Upper lobe of left lung (tissue), 6 donors: ENCODE data around the gene DMRTA1. TPM values are rescaled to one million over a fixed set of nuclear protein-coding genes. Genes with fewer than 3 reads are reported as not detected.

Experiments used
- ATAC-seq, 2 donors: fragments of 200-7000 bp; cut with Tn5 transposase; one replicate each; pipeline ENCODE4 v1.9.1; 2022; ENCODE audit warnings: mild to moderate bottlenecking in 2 of 2, moderate library complexity in 2 of 2; ENCODE audit not compliant: low FRiP score in 2 of 2
- DNase-seq, 2 donors: peaks; one replicate each; pipeline ENCODE4 v3.0.0-alpha.2; 2019 to 2020
- H3K27ac ChIP-seq, 4 donors: fragments of 200-600 bp; sonication (generic); one replicate each; pipeline ENCODE4 v1.5.1; 2016 to 2019
- H3K27me3 ChIP-seq, 4 donors: fragments of 200-600 bp; sonication (generic); one replicate each; pipeline ENCODE4 v1.5.1; 2017 to 2019
- H3K36me3 ChIP-seq, 4 donors: fragments of 200-600 bp; sonication (generic); one replicate each; pipeline ENCODE4 v1.5.1; 2016 to 2019
- H3K4me1 ChIP-seq, 4 donors: fragments of 200-600 bp; sonication (generic); one replicate each; pipeline ENCODE4 v1.5.1; 2018 to 2019
- H3K4me3 ChIP-seq, 4 donors: fragments of 200-600 bp; sonication (generic); one replicate each; pipeline ENCODE4 v1.5.1; 2017 to 2019; ENCODE audit warnings: mild to moderate bottlenecking in 2 of 4, moderate library complexity in 1 of 4
- H3K9me3 ChIP-seq, 4 donors: fragments of 200-600 bp; sonication (generic); one replicate each; pipeline ENCODE4 v1.5.1; 2018 to 2019
- CTCF ChIP-seq, 6 experiments: fragments of 450-650 bp in 4 of 6; fragments of 200-600 bp in 2 of 6; sonication (generic) in 2 of 6; IDR thresholded peaks; one replicate each; pipeline ENCODE4 v1.5.1; 2016 to 2019; ENCODE audit warnings: antibody characterized with exemption in 6 of 6
- EP300 ChIP-seq, 4 donors: sonication (generic); formaldehyde crosslinking; IDR thresholded peaks; one replicate each; pipeline ENCODE4 v1.5.1; 2017; ENCODE audit warnings: antibody characterized with exemption in 4 of 4, control low read depth in 2 of 4
- POLR2A ChIP-seq, 4 donors: fragments of 450-650 bp; IDR thresholded peaks; one replicate each; pipeline ENCODE4 v1.5.1; 2016 to 2017; ENCODE audit warnings: antibody characterized with exemption in 4 of 4, mild to moderate bottlenecking in 2 of 4
- POLR2AphosphoS5 ChIP-seq, 2 donors: sonication (generic); formaldehyde crosslinking; IDR thresholded peaks; one replicate each; pipeline ENCODE4 v1.5.1; 2017; ENCODE audit warnings: antibody characterized with exemption in 2 of 2
- WGBS, 2 donors: methylation state at CpG; one replicate each; pipeline ENCODE4 v1.1.5; 2017 to 2018; 5-methylcytosine and 5-hydroxymethylcytosine counted together
- total RNA-seq, 6 donors: library from RNA; depleted of rRNA in 4 of 6; stranded (reverse); fragments of >200 nt in 4 of 6; gene quantifications; one replicate each; pipeline versions ENCODE4 v1.1.0 to v1.2.1, GENCODE V29; 2016 to 2021
- donor health status: DM: no; HTN: no; CAD: no; lungs with moderate emphysema.
- donor health status: DM: no; HTN: yes; CAD: no; lungs with severe emphysema.

Gene DMRTA1, protein sequence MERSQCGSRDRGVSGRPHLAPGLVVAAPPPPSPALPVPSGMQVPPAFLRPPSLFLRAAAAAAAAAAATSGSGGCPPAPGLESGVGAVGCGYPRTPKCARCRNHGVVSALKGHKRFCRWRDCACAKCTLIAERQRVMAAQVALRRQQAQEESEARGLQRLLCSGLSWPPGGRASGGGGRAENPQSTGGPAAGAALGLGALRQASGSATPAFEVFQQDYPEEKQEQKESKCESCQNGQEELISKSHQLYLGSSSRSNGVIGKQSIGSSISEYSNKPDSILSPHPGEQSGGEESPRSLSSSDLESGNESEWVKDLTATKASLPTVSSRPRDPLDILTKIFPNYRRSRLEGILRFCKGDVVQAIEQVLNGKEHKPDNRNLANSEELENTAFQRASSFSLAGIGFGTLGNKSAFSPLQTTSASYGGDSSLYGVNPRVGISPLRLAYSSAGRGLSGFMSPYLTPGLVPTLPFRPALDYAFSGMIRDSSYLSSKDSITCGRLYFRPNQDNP
- total RNA-seq, result 1 to 10 TPM; 1.3 to 5.7 (median 2.2) TPM

DNA sequence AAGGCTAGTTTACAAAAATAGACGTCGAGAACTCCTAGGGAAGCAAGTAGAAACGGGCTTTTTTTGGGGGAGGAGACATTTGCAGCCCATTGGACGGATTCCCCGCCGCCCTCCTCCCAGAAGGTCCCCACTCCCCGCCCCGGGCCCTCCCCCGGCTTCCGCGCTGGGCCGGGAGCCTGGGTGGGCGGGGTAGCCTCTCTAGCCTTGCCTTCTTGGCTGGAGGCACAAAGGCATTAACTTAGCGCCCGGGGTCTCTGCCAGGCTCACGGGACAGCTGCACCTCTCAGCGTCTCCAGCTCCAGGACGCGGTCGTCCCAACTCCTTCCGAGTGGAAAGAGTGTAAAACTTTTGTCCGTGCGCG, at the start of gene DMRTA1:
Gene DMRTA1, plus strand, starts transcription at position 236 of the 361 bp plus-strand sequence. CDS start 242 bp downstream, outside the sequence.
- DNase-seq (peak; percentile 87 to 94), ATAC-seq (peak; percentile 97 to 98)
- Histone ChIP-seq H3K27me3 (peaks cover 0 to 12% (median 4%) of the 10 kb centered on the region in 4 donors), H3K27ac (peak within 1 kb of the TSS; percentile 85 to 90 (median 88)), H3K4me1 (peaks cover 0 to 18% (median 0%) of the 10 kb centered on the region in 4 donors), H3K36me3 (no peaks in the 10 kb centered on the region), H3K9me3 (no peaks in the 10 kb centered on the region), H3K4me3 (peak within 1 kb of the TSS; percentile 43 to 75 (median 72))
- WGBS, 2 donors, result 0 to 4% methylated on average over 9 to 16 of the region's 24 CpGs
- peak in 1 of 2 donors; percentile 49 for TF ChIP-seq POLR2AphosphoS5 (IDR thresholded peaks at IDR 0.05)
- TF ChIP-seq EP300 (IDR thresholded peaks at IDR 0.05), result no peak
- peak in 1 of 4 donors; percentile 44 for TF ChIP-seq POLR2A (IDR thresholded peaks at IDR 0.05)
- no peak for TF ChIP-seq CTCF (IDR thresholded peaks at IDR 0.05)

GRCh38 chr9:22401671-22402070, 45.0 kb upstream of the DMRTA1 start:
- H3K9me3 ChIP-seq, result no peaks in the 10 kb centered on the region
- no peaks in the 10 kb centered on the region for H3K4me1 ChIP-seq
- no peaks in the 10 kb centered on the region for H3K27me3 ChIP-seq
- H3K36me3 ChIP-seq, result no peaks in the 10 kb centered on the region
- no peak for ATAC-seq
- 51 to 60% methylated on average over 2 of the region's 2 CpGs for WGBS, 2 donors
- TF ChIP-seq CTCF (IDR thresholded peaks at IDR 0.05), result no peak
- TF ChIP-seq POLR2AphosphoS5 (IDR thresholded peaks at IDR 0.05), result no peak
- TF ChIP-seq POLR2A (IDR thresholded peaks at IDR 0.05), result no peak
- TF ChIP-seq EP300 (IDR thresholded peaks at IDR 0.05), result no peak
- H3K4me3 ChIP-seq, result no peak overlapping the region
- no peak overlapping the region for H3K27ac ChIP-seq
- no peak for DNase-seq

DNA sequence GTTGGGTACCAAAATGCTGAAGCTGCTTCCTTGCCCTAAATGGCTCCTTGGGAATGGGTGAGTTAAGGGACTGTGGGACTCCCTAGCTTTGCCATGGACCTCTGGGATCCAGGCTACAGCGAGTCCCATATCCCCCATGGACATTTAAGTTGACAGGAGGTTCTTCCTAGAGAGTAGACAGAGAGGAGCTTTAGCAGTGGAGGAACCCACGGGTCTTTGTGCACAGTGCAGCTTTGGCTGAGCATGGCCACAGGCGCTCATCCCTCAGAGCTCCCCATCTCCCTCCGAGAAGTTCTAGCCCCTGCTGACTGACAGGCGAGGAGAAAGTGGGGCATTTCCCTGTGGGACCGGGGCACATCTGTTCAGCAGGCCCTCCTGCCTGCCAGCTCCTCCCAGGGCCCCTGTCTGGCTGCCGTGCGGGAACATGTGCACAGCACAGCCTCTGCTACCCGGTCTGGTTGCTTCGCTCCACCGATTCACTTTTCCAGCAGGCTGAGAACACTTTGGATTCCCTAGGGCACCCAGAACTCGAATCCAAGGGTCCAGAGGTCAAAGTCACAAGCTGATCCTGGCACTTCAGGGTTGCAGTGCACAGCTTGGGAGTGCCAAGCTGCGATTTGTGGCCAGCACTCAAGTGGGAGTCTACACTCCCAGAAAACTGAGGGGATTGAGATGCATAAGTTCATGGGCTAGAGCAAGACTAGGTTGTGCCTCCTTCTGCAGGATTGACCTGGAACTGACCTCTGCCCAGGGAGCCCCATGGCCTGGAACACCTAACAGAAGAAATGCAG, 40.6 kb upstream of the DMRTA1 start:
- no peaks in the 10 kb centered on the region for H3K27me3 ChIP-seq
- TF ChIP-seq POLR2AphosphoS5 (IDR thresholded peaks at IDR 0.05) (no peak), POLR2A (IDR thresholded peaks at IDR 0.05) (no peak), EP300 (IDR thresholded peaks at IDR 0.05) (no peak), CTCF (IDR thresholded peaks at IDR 0.05) (no peak)
- no peak overlapping the region for H3K4me3 ChIP-seq
- no peaks in the 10 kb centered on the region for H3K36me3 ChIP-seq
- no peak overlapping the region for H3K27ac ChIP-seq
- 78 to 81% methylated on average over 7 to 13 of the region's 13 CpGs for WGBS, 2 donors
- no peaks in the 10 kb centered on the region for H3K4me1 ChIP-seq
- ATAC-seq (peak; percentile 35 to 51), DNase-seq (peak in 1 of 2 donors; percentile 57)
- H3K9me3 ChIP-seq, result no peaks in the 10 kb centered on the region

- ATAC-seq (no peak), DNase-seq (no peak)
- TF ChIP-seq POLR2A (IDR thresholded peaks at IDR 0.05) (no peak), EP300 (IDR thresholded peaks at IDR 0.05) (no peak), CTCF (IDR thresholded peaks at IDR 0.05) (no peak), POLR2AphosphoS5 (IDR thresholded peaks at IDR 0.05) (no peak)
- Histone ChIP-seq H3K9me3 (no peaks in the 10 kb centered on the region), H3K36me3 (no peaks in the 10 kb centered on the region), H3K4me3 (no peak overlapping the region), H3K4me1 (no peaks in the 10 kb centered on the region), H3K27me3 (no peaks in the 10 kb centered on the region), H3K27ac (no peak overlapping the region)
- 65 to 78% methylated on average over 1 of the region's 1 CpG for WGBS, 2 donors
Measured at GRCh38 chr9:22413884-22414283, 32.7 kb upstream of the DMRTA1 start.
